Activated CD8-positive, alpha-beta memory T cell treated with anti-CD3 and anti-CD28 coated beads, Interleukin-2, amount 50 U/mL, for 24 hours (primary cell): ENCODE results near the gene CTRB2.

Source experiments
- DNase-seq: peaks from one replicate; pipeline ENCODE4 v3.0.0-alpha.2; 2020; ENCODE audit errors: extremely low read depth

The CTRB2 gene

DNA sequence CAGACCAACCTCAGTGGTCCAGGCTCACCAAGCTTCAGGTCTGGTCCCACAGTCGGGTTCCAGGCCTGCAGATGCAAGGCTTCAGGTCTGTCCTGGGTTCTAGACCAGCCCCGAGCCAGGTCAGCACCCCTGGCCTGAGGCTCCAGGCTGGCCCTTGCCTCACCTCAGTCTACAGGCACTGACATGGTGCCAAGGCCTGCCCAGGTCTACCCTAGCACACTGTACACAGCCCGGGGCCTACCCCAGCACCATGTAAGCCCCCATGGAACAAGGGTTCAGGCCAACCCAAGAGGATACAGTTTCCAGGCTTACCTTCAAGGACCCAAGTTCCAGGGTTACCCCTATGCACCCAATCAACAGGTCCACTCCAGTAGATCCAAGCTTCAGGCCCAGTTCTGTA, 31.9 kb downstream of the CTRB2 start:
- no peak for DNase-seq

GRCh38 chr16:75172578-75172977, 34.4 kb downstream of the CTRB2 start:
- DNase-seq: no peak

GRCh38 chr16:75169899-75170405, 37.0 kb downstream of the CTRB2 start:
- no peak for DNase-seq

DNA sequence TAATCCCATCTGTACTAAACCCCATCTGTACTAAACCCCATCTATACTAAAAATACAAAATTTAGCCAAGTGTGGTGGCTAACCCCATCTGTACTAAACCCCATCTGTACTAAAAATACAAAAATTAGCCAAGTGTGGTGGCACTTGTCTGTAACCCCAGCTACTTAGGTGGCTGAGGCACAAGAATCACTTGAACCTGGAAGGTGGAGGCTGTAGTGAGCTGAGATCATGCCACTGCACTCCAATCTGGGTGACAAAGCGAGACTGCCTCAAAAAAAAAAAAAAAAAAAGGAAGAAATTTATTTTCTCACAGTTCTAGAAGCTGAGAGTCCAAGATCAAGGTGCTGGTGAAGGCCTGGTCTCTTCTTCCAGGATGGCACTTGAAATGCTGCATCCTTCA, 46.6 kb downstream of the CTRB2 start:
- no peak for DNase-seq
